Neutrophil (primary cell): ENCODE results near the gene HNRNPLL.
"Not testable (repeated sequence)": the region's sequence is repeated elsewhere in the genome, so short reads cannot be mapped to it uniquely, and the experiment has no call there.

ENCODE experiments used
- H3K27ac ChIP-seq: fragments of 200-600 bp; sonication (generic); 2 replicates; pipeline ENCODE4 v1.5.1; 2016; ENCODE audit warnings: mild to moderate bottlenecking, moderate library complexity
- H3K27me3 ChIP-seq: fragments of 200-600 bp; sonication (generic); 2 replicates; pipeline ENCODE4 v1.6.0; 2016; ENCODE audit warnings: mild to moderate bottlenecking
- H3K36me3 ChIP-seq: fragments of 200-600 bp; sonication (generic); 2 replicates; pipeline ENCODE4 v1.5.1; 2017
- H3K4me1 ChIP-seq, 2 experiments: fragments of 200-600 bp in 1 of 2; sonication (generic) in 1 of 2; 1 replicate in 1 of 2; 2 replicates in 1 of 2; pipeline versions ENCODE4 v1.5.1 to v1.6.1; 2013 to 2016; ENCODE audit warnings: low read depth in 1 of 2, low read length in 1 of 2, mild to moderate bottlenecking in 1 of 2, moderate library complexity in 1 of 2; ENCODE audit not compliant: control insufficient read depth in 1 of 2, insufficient read depth in 1 of 2
- H3K4me3 ChIP-seq, 2 experiments: fragments of 200-600 bp in 1 of 2; sonication (generic) in 1 of 2; 1 replicate in 1 of 2; 2 replicates in 1 of 2; pipeline ENCODE4 v1.5.1; 2013 to 2016; ENCODE audit warnings: low read depth in 1 of 2, low read length in 1 of 2, mild to moderate bottlenecking in 1 of 2, moderate library complexity in 1 of 2
- H3K9me3 ChIP-seq: fragments of 200-600 bp; sonication (generic); 2 replicates; pipeline ENCODE4 v1.5.1; 2016
- CTCF ChIP-seq: fragments of 200-600 bp; sonication (generic); IDR thresholded peaks from 2 replicates; pipeline ENCODE4 v1.5.1; 2016; ENCODE audit warnings: antibody characterized with exemption

HNRNPLL gene

GRCh38 chr2:38549071-38549704 lies 53.5 kb downstream of the HNRNPLL start:
- no peaks in the 10 kb centered on the region for H3K4me1 ChIP-seq
- no peak for TF ChIP-seq CTCF
- H3K9me3 ChIP-seq, result no peaks in the 10 kb centered on the region
- peaks cover 20% of the 10 kb centered on the region for H3K36me3 ChIP-seq
- H3K27me3 ChIP-seq, result peaks cover under 1% of the 10 kb centered on the region
- no peak overlapping the region for H3K27ac ChIP-seq
- H3K4me3 ChIP-seq, result no peak overlapping the region

GRCh38 chr2:38547791-38548190 lies 54.9 kb downstream of the HNRNPLL start:
- TF ChIP-seq CTCF, result no peak
- no peaks in the 10 kb centered on the region for H3K4me1 ChIP-seq

GRCh38 chr2:38546585-38546984 lies 56.1 kb downstream of the HNRNPLL start:
- Histone ChIP-seq H3K4me3 (no peak overlapping the region), H3K9me3 (no peaks in the 10 kb centered on the region), H3K36me3 (peaks cover 5% of the 10 kb centered on the region), H3K27ac (no peak overlapping the region), H3K27me3 (peaks cover 26% of the 10 kb centered on the region), H3K4me1 (no peaks in the 10 kb centered on the region)
- no peak for TF ChIP-seq CTCF

More at GRCh38 chr2:38547791-38548190, 54.9 kb downstream of the HNRNPLL start:
- Histone ChIP-seq H3K36me3 (peaks cover 13% of the 10 kb centered on the region), H3K27ac (no peak overlapping the region), H3K9me3 (no peaks in the 10 kb centered on the region), H3K27me3 (peaks cover 14% of the 10 kb centered on the region), H3K4me3 (no peak overlapping the region)

GRCh38 chr2:38546064-38546463 lies 56.7 kb downstream of the HNRNPLL start:
- no peak for TF ChIP-seq CTCF
- no peaks in the 10 kb centered on the region for H3K4me1 ChIP-seq
- H3K27ac ChIP-seq, result no peak overlapping the region
- peaks cover 4% of the 10 kb centered on the region for H3K36me3 ChIP-seq
- peaks cover 31% of the 10 kb centered on the region for H3K27me3 ChIP-seq
- no peaks in the 10 kb centered on the region for H3K9me3 ChIP-seq
- no peak overlapping the region for H3K4me3 ChIP-seq

GRCh38 chr2:38542248-38542631 lies 60.5 kb downstream of the HNRNPLL start:
- H3K4me3 ChIP-seq, H3K4me1 ChIP-seq, H3K9me3 ChIP-seq, H3K27ac ChIP-seq, H3K36me3 ChIP-seq: not testable (repeated sequence)
- H3K27me3 ChIP-seq, result peaks cover 50% of the 10 kb centered on the region

- Histone ChIP-seq H3K27me3 (peaks cover 53% of the 10 kb centered on the region), H3K9me3 (no peaks in the 10 kb centered on the region), H3K36me3 (no peaks in the 10 kb centered on the region), H3K4me1 (peaks cover 7% of the 10 kb centered on the region in 2 experiments), H3K4me3 (no peak overlapping the region), H3K27ac (no peak overlapping the region)
- no peak for TF ChIP-seq CTCF
Measured at GRCh38 chr2:38540580-38541286, 62.0 kb downstream of the HNRNPLL start.
